Stimulated activated CD4-positive, alpha-beta T cell treated with anti-CD3 and anti-CD28 coated beads, Interleukin-15, amount 100 ng/mL, for 24 hours (primary cell): ENCODE measurements around the gene ZNF516.

Experiments
- DNase-seq: peaks from one replicate; pipeline ENCODE4 v3.0.0-alpha.2; 2020

ZNF516 gene

DNA sequence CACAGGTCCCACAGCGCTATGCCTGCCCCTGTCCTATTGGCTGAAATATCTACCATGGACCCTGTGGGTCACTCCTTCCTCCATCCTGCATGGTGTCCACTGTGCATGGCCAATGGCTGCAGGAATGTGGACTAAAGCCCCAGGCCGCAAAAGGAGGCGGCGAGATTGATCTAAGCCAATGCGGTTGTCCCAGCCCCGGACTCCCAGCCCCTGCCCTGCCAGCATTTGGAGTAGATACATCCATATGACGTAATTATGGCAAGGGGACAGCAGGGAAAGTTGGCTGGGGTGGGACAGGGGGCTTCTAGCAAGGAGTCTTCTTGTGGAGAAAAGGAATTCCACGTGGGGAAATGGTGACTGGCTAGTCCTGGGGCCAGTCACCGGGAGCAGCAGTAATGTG lies 11.4 kb upstream of the ZNF516 start:
- no peak for DNase-seq

GRCh38 chr18:76505614-76506013 lies 10.6 kb upstream of the ZNF516 start:
- DNase-seq: no peak

DNA sequence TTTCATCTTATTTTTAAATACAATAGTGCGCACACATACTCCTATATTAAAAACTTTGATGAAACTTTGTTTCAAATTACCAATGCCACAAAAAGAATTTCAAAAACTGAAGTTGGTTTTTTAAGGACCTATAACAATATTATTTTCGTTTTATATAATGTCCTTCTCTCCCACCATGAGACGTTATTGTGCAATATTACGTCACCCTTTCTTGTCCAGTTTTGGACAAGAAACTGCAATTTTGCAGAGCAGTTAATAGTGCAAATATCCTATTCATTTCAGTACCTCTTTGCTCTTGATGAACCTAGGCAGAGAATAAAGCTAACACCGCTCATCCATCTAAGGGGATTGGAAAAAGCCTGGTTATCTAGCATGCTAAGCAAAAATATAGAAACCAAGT lies 9.7 kb upstream of the ZNF516 start:
- no peak for DNase-seq

DNA sequence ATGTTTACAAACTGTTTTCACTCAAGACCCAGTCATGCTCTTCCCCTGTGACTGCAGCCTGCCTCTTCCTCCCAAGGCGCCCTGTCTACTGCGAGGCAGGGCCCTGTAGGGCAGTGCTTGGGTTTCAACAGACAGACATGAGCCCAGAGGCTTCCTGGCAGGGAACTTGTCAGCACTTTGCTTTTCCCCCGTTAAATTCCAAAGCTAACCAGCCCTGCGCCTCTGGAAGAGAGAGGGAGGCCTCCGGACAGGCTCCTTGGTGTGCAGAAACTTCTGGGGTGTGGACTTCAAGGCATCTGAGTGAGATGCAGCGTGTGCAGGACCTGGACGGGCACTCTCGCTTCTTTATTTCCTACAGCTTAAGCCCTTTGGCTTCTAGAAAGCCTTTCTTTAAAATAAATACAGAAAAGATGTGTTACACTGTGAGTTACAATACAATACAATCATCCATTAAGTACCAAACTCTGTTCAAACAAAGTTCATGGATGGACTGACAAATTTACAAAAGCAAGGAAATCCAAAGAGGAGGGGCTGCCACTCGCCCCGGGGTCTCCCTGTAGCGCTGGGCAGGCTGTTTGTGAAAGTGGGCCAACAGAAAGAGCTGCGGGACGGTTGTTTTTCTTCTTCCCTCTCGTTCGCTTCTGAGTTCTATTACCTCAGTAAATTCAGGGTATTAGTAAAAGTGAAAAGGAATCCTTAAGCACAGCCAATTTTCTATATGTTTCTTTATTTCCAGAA lies 8.8 kb upstream of the ZNF516 start:
- no peak for DNase-seq

DNA sequence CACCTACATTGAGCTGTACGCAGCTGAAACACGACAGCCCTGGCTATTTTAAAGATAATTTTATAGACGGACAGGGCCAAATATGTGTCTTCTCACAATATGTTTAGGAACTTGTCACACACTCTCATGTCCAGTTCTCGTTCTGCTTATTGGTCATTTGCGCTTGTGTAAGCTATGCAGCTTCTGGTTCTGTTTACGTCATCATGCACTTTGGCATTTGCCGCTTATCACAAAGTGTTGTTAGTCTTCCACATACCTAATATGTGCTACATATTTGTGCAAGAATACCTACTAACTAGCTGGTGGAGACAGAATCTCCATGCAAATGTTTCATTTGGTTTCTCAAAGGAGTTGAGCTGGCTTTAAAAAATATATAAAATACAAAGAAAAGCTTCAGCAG lies 7.5 kb upstream of the ZNF516 start:
- no peak for DNase-seq

DNA sequence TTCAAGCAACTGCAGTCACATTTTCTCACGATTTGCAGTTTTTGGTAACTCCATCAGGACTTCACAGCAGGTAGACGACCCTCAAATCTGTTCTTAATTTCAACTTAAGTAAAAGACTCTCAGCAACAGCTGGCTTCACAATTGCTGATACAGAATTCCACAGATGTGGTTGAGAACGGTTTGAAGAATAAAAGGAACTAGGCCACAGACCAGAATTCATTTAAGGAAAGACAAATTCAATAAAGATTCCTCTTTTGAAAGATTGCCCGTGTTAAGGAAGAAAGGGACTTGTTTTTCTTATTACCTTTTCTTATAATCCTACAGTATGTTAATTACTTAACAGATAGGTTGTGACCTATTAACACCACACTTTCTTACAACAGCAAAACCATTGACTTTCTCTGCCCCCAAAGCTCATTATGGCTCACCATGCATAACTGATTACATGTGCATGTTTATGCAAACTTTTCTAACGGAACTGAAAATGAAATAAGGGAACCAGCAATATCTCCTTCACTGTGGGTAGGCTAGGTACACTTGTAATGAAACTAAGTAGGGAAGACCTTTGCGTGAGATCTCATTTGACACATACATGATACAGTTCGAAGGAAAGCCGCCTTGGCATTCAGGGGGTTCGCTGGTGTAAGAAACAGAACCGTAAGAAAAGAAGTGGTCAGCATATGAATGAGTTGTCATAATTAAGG lies 4.7 kb upstream of the ZNF516 start:
- no peak for DNase-seq

- DNase-seq: no peak
Observed at GRCh38 chr18:76499021-76499420, 4.0 kb upstream of the ZNF516 start.

DNA sequence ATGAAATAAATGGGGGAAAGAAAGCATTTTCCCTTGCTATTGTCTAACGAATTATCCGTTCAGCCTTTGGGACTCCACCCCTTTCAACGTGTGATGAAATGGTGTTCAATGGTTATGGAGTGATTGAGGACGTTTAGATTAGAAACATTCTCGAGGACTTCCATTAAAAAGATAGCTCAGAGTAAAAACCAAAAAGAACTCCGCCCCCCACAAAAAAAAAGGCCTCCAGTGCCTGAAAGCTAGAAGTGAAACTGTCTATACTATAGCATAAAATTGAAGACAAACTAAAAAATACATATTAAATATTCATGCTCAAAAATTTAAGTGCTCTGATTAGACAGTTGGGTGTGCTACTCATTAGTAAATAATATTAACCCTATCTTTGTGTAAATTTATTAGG lies 3.0 kb upstream of the ZNF516 start:
- no peak for DNase-seq

DNA sequence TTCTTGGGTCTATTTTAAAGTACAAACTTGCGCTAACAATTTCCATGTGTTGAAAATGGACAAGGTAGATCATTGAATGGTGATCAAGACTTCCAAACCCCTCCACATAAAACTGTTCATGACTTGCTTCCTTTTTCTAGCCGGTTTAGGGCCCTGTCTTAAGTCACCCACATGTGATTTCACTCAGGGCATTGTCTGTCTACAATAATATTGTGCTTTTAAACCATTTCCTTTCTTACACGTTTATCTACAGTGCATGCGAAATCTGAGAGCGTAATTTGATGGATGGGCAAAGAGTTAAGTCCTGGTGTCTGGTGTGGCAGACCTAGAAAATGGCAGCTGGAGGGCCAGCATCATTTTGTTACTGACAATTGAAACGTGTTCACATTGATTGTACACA lies 2.0 kb upstream of the ZNF516 start:
- DNase-seq: no peak

- peak; percentile 57 for DNase-seq
Observed at GRCh38 chr18:76496194-76496890, 1.3 kb upstream of the ZNF516 start.

GRCh38 chr18:76495435-76496193 lies 572 bp upstream of the ZNF516 start:
- peak; percentile 29 for DNase-seq

- DNase-seq: peak; percentile 28
Observed at GRCh38 chr18:76494231-76495005, 624 bp downstream of the ZNF516 start.

DNA sequence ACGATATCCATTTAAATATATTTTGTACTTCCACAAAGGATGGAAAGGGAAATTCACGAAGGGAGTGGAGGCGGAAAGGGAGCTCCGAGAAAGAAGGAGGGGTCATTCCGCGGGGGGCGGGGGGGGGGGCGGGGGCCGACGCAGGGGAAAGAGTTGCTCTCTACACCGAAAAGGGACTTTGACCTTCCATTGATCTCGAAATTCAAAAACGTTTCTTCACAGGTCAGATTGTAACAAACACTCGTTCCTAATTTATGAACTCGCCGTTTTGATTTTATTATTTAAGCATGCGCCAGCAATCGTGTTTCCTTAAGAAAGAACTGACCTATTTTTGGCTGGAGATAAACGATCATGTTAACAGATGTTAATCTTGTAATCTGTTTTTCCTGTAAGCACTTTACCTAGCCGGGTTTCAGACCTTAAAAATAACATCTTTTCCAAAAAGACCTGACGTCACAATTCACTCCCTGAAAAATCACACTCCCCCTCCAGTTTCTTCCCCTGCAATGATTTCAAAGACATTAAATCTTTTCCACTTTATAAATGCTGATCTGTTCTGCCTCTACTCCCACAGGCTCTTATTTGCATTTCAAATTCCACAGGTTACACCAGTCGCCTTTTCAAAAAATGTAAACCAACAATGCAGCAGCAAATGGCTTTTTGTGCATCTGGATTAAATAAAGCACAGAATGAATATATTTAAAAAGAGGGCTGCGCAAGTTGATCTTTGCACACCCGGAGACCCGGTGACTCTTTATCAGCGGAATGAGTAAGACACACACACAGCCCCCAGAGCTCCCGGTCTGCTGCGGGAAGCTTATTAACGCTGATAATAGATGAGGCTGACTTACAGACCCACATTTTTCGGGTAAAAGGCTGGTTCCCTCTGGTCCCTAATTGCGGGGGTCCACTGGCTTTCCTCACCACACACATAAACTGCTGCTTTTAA lies 1.6 kb downstream of the ZNF516 start:
- peak; percentile 37 for DNase-seq

DNA sequence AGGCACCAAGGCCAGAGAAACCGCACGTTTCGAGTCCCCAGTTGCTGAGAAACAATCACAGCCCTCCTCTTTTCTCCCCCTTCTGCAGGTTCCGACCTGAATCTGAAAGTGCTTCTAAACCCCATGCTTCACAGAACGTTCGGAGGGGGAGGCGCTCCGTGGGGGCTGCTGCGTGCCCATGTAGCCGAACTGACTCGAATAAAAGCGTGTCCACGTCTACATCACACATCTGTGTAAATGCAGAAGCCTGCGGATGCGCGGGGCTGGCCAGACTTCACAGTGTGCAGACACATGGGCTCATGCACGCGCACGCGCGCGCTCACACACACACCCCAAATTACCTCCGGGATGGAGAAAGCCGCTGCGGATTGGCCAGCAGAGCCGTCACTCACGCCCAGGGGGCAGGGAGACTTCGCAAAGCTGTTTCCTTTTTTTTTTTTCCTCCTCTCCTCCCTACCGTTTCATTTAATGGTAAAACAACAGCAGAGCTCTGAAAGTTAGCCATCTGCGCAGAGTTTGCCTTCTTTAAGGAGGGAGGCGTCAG lies 2.3 kb downstream of the ZNF516 start:
- peak; percentile 99 for DNase-seq

DNA sequence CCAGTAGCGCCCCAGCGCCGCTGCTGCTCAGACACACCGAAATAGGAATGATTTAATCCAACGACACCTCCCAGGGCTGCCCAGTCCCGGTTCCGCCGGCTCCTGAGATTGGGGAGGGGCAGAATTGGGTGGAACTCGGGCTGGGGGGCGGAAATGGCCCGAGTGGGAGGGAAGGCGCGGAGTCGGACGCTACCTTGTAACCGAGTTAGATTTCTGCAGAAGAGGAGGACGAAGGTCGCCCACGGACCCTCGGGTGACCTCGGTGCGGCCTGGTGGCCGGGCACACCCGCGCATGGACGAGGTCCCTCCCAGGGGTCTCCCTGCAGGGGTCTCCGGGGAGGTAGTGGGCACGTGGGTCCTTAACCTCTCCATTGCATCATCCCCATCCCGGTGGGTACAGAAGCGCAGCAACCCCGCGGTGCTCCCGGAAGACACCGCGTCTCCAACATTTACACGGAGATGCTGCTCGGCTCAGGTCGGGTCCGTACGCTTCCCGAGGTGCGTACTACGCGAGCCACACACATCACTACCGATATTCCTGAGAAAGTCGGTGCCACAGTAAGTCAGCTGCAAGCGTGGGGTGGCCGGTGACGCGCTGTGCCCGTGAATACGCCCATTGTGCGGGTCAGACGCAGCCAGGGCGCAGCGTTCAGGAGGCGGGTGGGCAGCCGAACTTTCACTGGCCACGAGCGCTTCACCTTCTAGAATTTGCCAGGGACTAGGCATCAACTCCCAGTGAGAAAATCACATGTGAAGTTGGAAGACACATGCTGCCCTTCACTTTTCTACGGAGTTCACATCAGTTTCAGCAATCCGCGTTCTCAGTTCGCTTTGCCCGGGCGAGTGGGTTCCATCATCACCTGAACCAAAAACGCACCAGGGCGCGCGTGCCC lies 3.0 kb downstream of the ZNF516 start:
- peak; percentile 56 for DNase-seq

DNA sequence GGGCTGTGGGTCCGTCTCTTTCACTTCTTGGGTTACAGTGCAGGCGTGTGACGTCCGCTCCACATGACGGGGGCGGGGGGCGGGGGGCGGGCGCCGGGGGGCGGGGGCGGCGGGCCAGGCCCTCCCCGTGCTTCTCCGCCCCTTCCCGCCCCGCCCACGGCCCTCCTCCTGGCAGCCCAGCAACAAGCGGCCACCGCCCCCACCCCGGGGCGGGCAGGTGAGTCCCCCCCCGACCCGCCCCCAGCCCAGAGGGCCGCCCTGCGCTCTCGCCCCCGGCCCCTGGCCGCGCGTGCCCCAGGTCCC lies 3.6 kb downstream of the ZNF516 start:
- peak; percentile 82 for DNase-seq

- DNase-seq: peak; percentile 39
Observed at GRCh38 chr18:76490670-76491472, 4.2 kb downstream of the ZNF516 start.

GRCh38 chr18:76490033-76490432 lies 5.0 kb downstream of the ZNF516 start:
- no peak for DNase-seq

DNA sequence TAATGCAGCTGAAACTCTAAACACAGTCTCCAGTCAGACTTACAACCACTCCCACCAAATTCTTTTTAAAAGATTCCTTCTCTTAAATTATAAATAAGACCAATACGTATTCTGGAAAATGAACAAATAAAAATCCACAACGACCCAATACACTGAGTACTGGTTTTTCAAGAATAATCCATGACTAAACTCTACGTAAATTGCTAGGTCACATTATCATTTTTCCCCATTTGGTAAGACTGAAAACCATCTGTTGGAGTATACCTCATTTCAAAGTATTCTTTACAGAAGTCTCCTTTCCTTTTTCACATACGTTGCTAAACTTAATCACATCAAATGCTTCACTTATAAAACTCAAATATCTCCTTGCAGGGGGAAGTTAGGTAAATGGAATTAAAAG lies 6.0 kb downstream of the ZNF516 start:
- no peak for DNase-seq
